Body of pancreas (tissue), 4 donors: ENCODE data around the gene BEAN1. TPM values are rescaled to one million over a fixed set of nuclear protein-coding genes. Genes with fewer than 3 reads are reported as not detected.
"Not testable (repeated sequence)": the region's sequence is repeated elsewhere in the genome, so short reads cannot be mapped to it uniquely, and the experiment has no call there.

ENCODE experiments used
- ATAC-seq: fragments of 150-250 bp; one replicate; pipeline ENCODE4 v1.9.1; 2016
- DNase-seq, 4 donors: peaks; one replicate each; pipeline ENCODE4 v3.0.0-alpha.2; 2019
- H3K27ac ChIP-seq, 4 donors: fragments of 200-600 bp; sonication (generic); 1 replicate in 3 of 4; 2 replicates in 1 of 4; pipeline versions ENCODE4 v1.5.1 to v1.6.1; 2016 to 2019; ENCODE audit warnings: mild to moderate bottlenecking in 1 of 4, mixed read lengths in 1 of 4, moderate library complexity in 1 of 4
- H3K27me3 ChIP-seq, 2 donors: fragments of 200-600 bp; sonication (generic); one replicate each; pipeline ENCODE4 v1.6.0; 2016; ENCODE audit warnings: mild to moderate bottlenecking in 1 of 2
- H3K36me3 ChIP-seq, 2 donors: fragments of 200-600 bp; sonication (generic); replicated peaks in 1 of 2; 2 replicates each; pipeline ENCODE4 v1.5.1; 2016; ENCODE audit warnings: low read depth in 2 of 2; ENCODE audit not compliant: insufficient read depth in 1 of 2
- H3K4me1 ChIP-seq: fragments of 200-600 bp; sonication (generic); one replicate; pipeline ENCODE4 v1.6.0; 2016
- H3K4me3 ChIP-seq, 2 donors: fragments of 200-600 bp; sonication (generic); 1 replicate in 1 of 2; 2 replicates in 1 of 2; pipeline ENCODE4 v1.5.1; 2016 to 2019
- H3K9me3 ChIP-seq, 3 donors: fragments of 200-600 bp; sonication (generic); 1 replicate in 2 of 3; 2 replicates in 1 of 3; pipeline ENCODE4 v1.5.1; 2016
- CTCF ChIP-seq, 7 experiments: fragments of 450-650 bp in 4 of 7; fragments of 200-600 bp in 3 of 7; sonication (generic) in 3 of 7; IDR thresholded peaks; one replicate each; pipeline ENCODE4 v1.5.1; 2016 to 2019; ENCODE audit warnings: antibody characterized with exemption in 7 of 7
- POLR2A ChIP-seq, 3 donors: fragments of 450-650 bp; IDR thresholded peaks; one replicate each; pipeline ENCODE4 v1.6.1; 2016; ENCODE audit warnings: antibody characterized with exemption in 3 of 3, mild to moderate bottlenecking in 2 of 3
- WGBS, 2 donors: methylation state at CpG; one replicate each; pipeline ENCODE4 v1.1.5; 2017; 5-methylcytosine and 5-hydroxymethylcytosine counted together
- intact Hi-C: fragments of 100-400 bp; cut with DNase I; formaldehyde crosslinking; loops from one replicate; pipeline ENCODE4 v1.15.1; 2023
- total RNA-seq, 2 donors: library from RNA; depleted of rRNA; stranded (reverse); fragments of >200 nt; gene quantifications; one replicate each; pipeline ENCODE4 v1.1.0, GENCODE V29; 2016

The BEAN1 gene
- total RNA-seq, 2 donors from 2014 or later, result not detected

- intact Hi-C loops, result no loop called here
- Histone ChIP-seq H3K4me1 (no peaks in the 10 kb centered on the region), H3K27me3 (no peaks in the 10 kb centered on the region), H3K9me3 (no peaks in the 10 kb centered on the region), H3K36me3 (no peaks in the 10 kb centered on the region), H3K27ac (no peak overlapping the region), H3K4me3 (no peak overlapping the region)
- DNase-seq, result no peak
- ATAC-seq, result no peak
- TF ChIP-seq CTCF (IDR thresholded peaks at IDR 0.05) (no peak), POLR2A (IDR thresholded peaks at IDR 0.05) (no peak)
- WGBS, 2 donors, result 67 to 89% methylated on average over 3 of the region's 3 CpGs
These were observed 24.5 kb downstream of the BEAN1 start for GRCh38 chr16:66451548-66451947.

- H3K27ac ChIP-seq, ATAC-seq, H3K9me3 ChIP-seq, H3K27me3 ChIP-seq, H3K36me3 ChIP-seq, H3K4me3 ChIP-seq, DNase-seq, intact Hi-C loops, H3K4me1 ChIP-seq: not testable (repeated sequence)
- WGBS, 2 donors, result 100% methylated on average over 1 of the region's 1 CpG
These were observed 26.1 kb downstream of the BEAN1 start for GRCh38 chr16:66453230-66453629.

GRCh38 chr16:66454751-66455150 lies 27.7 kb downstream of the BEAN1 start:
- Histone ChIP-seq H3K4me1 (no peaks in the 10 kb centered on the region), H3K27me3 (no peaks in the 10 kb centered on the region), H3K36me3 (no peaks in the 10 kb centered on the region), H3K4me3 (no peak overlapping the region), H3K9me3 (no peaks in the 10 kb centered on the region), H3K27ac (no peak overlapping the region)
- 27 to 59% methylated on average over 1 of the region's 1 CpG for WGBS, 2 donors
- ATAC-seq (no peak), DNase-seq (no peak)
- intact Hi-C loops, result no loop called here
- TF ChIP-seq POLR2A (IDR thresholded peaks at IDR 0.05), result no peak
- TF ChIP-seq CTCF (IDR thresholded peaks at IDR 0.05), result no peak

- ATAC-seq, result no peak
These were observed 28.9 kb downstream of the BEAN1 start for GRCh38 chr16:66455970-66456369.

GRCh38 chr16:66457888-66458287 lies 30.8 kb downstream of the BEAN1 start:
- no peak overlapping the region for H3K4me3 ChIP-seq
- H3K4me1 ChIP-seq, result no peaks in the 10 kb centered on the region
- no peaks in the 10 kb centered on the region for H3K27me3 ChIP-seq
- intact Hi-C loops, result no loop called here
- 42 to 43% methylated on average over 4 of the region's 4 CpGs for WGBS, 2 donors
- H3K9me3 ChIP-seq, result no peaks in the 10 kb centered on the region
- no peak for DNase-seq
- ATAC-seq, result no peak
- H3K36me3 ChIP-seq, result no peaks in the 10 kb centered on the region
- H3K27ac ChIP-seq, result no peak overlapping the region
- TF ChIP-seq POLR2A (IDR thresholded peaks at IDR 0.05) (no peak), CTCF (IDR thresholded peaks at IDR 0.05) (no peak)

More at GRCh38 chr16:66455970-66456369, 28.9 kb downstream of the BEAN1 start:
- no peak for TF ChIP-seq POLR2A (IDR thresholded peaks at IDR 0.05)
- no peak for TF ChIP-seq CTCF (IDR thresholded peaks at IDR 0.05)
- WGBS, 2 donors, result 64 to 65% methylated on average over 1 of the region's 1 CpG
- Histone ChIP-seq H3K9me3 (no peaks in the 10 kb centered on the region), H3K4me1 (no peaks in the 10 kb centered on the region), H3K27me3 (no peaks in the 10 kb centered on the region), H3K4me3 (no peak overlapping the region), H3K36me3 (no peaks in the 10 kb centered on the region), H3K27ac (no peak overlapping the region)
- intact Hi-C loops, result no loop called here
- DNase-seq, result no peak
